Testis (tissue), 3 donors: Measurements from ENCODE around the gene C2orf76. TPM values are rescaled to one million over a fixed set of nuclear protein-coding genes. Genes with fewer than 3 reads are reported as not detected.

Source experiments
- DNase-seq: peaks from one replicate; pipeline ENCODE4 v3.0.0-alpha.2; 2019
- H3K27ac ChIP-seq, 2 donors: fragments of 200-600 bp; sonication (generic); one replicate each; pipeline ENCODE4 v1.5.1; 2019
- H3K27me3 ChIP-seq: fragments of 200-600 bp; sonication (generic); one replicate; pipeline ENCODE4 v1.5.1; 2019
- H3K36me3 ChIP-seq: fragments of 200-600 bp; sonication (generic); one replicate; pipeline ENCODE4 v1.5.1; 2017; ENCODE audit warnings: low read depth; ENCODE audit errors: missing control alignments
- H3K4me1 ChIP-seq: fragments of 200-600 bp; sonication (generic); one replicate; pipeline ENCODE4 v1.5.1; 2019
- H3K4me3 ChIP-seq, 2 donors: fragments of 200-600 bp; sonication (generic); one replicate each; pipeline ENCODE4 v1.5.1; 2017 to 2019
- H3K9me3 ChIP-seq: fragments of 200-600 bp; sonication (generic); one replicate; pipeline ENCODE4 v1.5.1; 2017
- CTCF ChIP-seq, 3 experiments: fragments of 450-650 bp in 2 of 3; fragments of 200-600 bp in 1 of 3; sonication (generic) in 1 of 3; IDR thresholded peaks; one replicate each; pipeline ENCODE4 v1.5.1; 2016 to 2019; ENCODE audit warnings: antibody characterized with exemption in 3 of 3, mild to moderate bottlenecking in 2 of 3, moderate library complexity in 1 of 3
- POLR2A ChIP-seq: fragments of 450-650 bp; IDR thresholded peaks from one replicate; pipeline ENCODE4 v1.6.1; 2017; ENCODE audit warnings: antibody characterized with exemption, mild to moderate bottlenecking, moderate library complexity
- WGBS, 2 donors: methylation state at CpG; one replicate each; pipeline ENCODE4 v1.1.5; 2018; 5-methylcytosine and 5-hydroxymethylcytosine counted together
- intact Hi-C: fragments of 100-400 bp; cut with DNase I; formaldehyde crosslinking; loops from one replicate; pipeline ENCODE4 v1.15.1; 2023; ENCODE audit warnings: low total_unique reads
- polyA plus RNA-seq: library from polyadenylated mRNA; stranded (reverse); fragments of 350-450 nt; fragmentation: Illumina TruSeq; extraction: RNeasy Lipid Tissue Mini Kit (QIAGEN cat#74804); gene quantifications from one replicate; pipeline ENCODE4 v1.2.3, GENCODE V29; 2014; ENCODE audit warnings: low read depth, low replicate concordance; ENCODE audit not compliant: insufficient read depth
- total RNA-seq, 2 donors: library from RNA; depleted of rRNA; stranded (reverse); fragments of >200 nt; gene quantifications; one replicate each; pipeline ENCODE4 v1.2.3, GENCODE V29; 2016

Gene C2orf76
- total and polyA plus RNA-seq, 3 donors from 2014 or later: 12.8 to 27.8 (median 13.4) TPM

GRCh38 chr2:119323459-119323858, 43.2 kb downstream of the C2orf76 start:
- no peak overlapping the region for H3K4me3 ChIP-seq
- no peaks in the 10 kb centered on the region for H3K4me1 ChIP-seq
- TF ChIP-seq CTCF (IDR thresholded peaks at IDR 0.05) (no peak), POLR2A (no peak)
- intact Hi-C loops: no loop called here
- H3K27ac ChIP-seq: no peak overlapping the region
- H3K9me3 ChIP-seq: no peaks in the 10 kb centered on the region
- no peak for DNase-seq
- no peaks in the 10 kb centered on the region for H3K27me3 ChIP-seq
- 85 to 91% methylated on average over 8 of the region's 8 CpGs for WGBS, 2 donors
- H3K36me3 ChIP-seq: no peaks in the 10 kb centered on the region

GRCh38 chr2:119319593-119319992, 47.0 kb downstream of the C2orf76 start:
- 68 to 86% methylated on average over 7 of the region's 7 CpGs for WGBS, 2 donors
- peaks cover 3% of the 10 kb centered on the region for H3K4me1 ChIP-seq
- TF ChIP-seq CTCF (IDR thresholded peaks at IDR 0.05) (no peak), POLR2A (no peak)
- no peak overlapping the region for H3K4me3 ChIP-seq
- intact Hi-C loops: no loop called here
- no peak for DNase-seq
- no peaks in the 10 kb centered on the region for H3K36me3 ChIP-seq
- no peak overlapping the region for H3K27ac ChIP-seq
- H3K27me3 ChIP-seq: no peaks in the 10 kb centered on the region
- no peaks in the 10 kb centered on the region for H3K9me3 ChIP-seq

GRCh38 chr2:119317554-119317953, 49.1 kb downstream of the C2orf76 start:
- no peak for TF ChIP-seq POLR2A
- TF ChIP-seq CTCF (IDR thresholded peaks at IDR 0.05): no peak
- WGBS, 2 donors: 89 to 95% methylated on average over 1 of the region's 1 CpG
- no peak overlapping the region for H3K4me3 ChIP-seq
- no peaks in the 10 kb centered on the region for H3K9me3 ChIP-seq
- intact Hi-C loops: no loop called here
- H3K27ac ChIP-seq: no peak overlapping the region
- no peaks in the 10 kb centered on the region for H3K36me3 ChIP-seq
- no peaks in the 10 kb centered on the region for H3K27me3 ChIP-seq
- DNase-seq: no peak
- H3K4me1 ChIP-seq: peaks cover 3% of the 10 kb centered on the region

- H3K4me3 ChIP-seq: no peak overlapping the region
- intact Hi-C loops: no loop called here
- H3K27me3 ChIP-seq: no peaks in the 10 kb centered on the region
- TF ChIP-seq CTCF (IDR thresholded peaks at IDR 0.05): no peak
- TF ChIP-seq POLR2A: no peak
- H3K9me3 ChIP-seq: no peaks in the 10 kb centered on the region
- 86% methylated on average over 3 of the region's 3 CpGs for WGBS, 2 donors
- H3K27ac ChIP-seq: no peak overlapping the region
- no peak for DNase-seq
- no peaks in the 10 kb centered on the region for H3K36me3 ChIP-seq
- H3K4me1 ChIP-seq: peaks cover 3% of the 10 kb centered on the region
Measured at GRCh38 chr2:119316066-119316465, 50.6 kb downstream of the C2orf76 start.

GRCh38 chr2:119315241-119315925, 51.3 kb downstream of the C2orf76 start:
- H3K4me3 ChIP-seq: no peak overlapping the region
- no peaks in the 10 kb centered on the region for H3K27me3 ChIP-seq
- DNase-seq: no peak
- H3K36me3 ChIP-seq: no peaks in the 10 kb centered on the region
- TF ChIP-seq POLR2A: no peak
- no peak for TF ChIP-seq CTCF (IDR thresholded peaks at IDR 0.05)
- intact Hi-C loops: no loop called here
- H3K27ac ChIP-seq: no peak overlapping the region
- WGBS, 2 donors: 45 to 52% methylated on average over 4 of the region's 4 CpGs
- H3K4me1 ChIP-seq: peaks cover 3% of the 10 kb centered on the region
- no peaks in the 10 kb centered on the region for H3K9me3 ChIP-seq
